HepG2 (cell line): ENCODE measurements around the gene C9orf43. TPM values are rescaled to one million over a fixed set of nuclear protein-coding genes. Genes with fewer than 3 reads are reported as not detected.
A peak's percentile ranks its signal among the peaks of the same experiment; 100 is the strongest.

Source experiments
- DMTF1 ChIP-seq: sonication (generic); formaldehyde crosslinking; IDR thresholded peaks from 2 replicates; pipeline ENCODE4 v1.4.0; 2020; ENCODE audit warnings: mild to moderate bottlenecking, missing genetic modification reagents
- MYC ChIP-seq: sonication (generic); formaldehyde crosslinking; IDR thresholded peaks from 2 replicates; pipeline ENCODE4 v1.9.0; 2021; ENCODE audit warnings: missing genetic modification reagents, borderline replicate concordance
- PCBP1 ChIP-seq: fragments of 200-400 bp; formaldehyde crosslinking; IDR thresholded peaks from 2 replicates; pipeline ENCODE4 v1.6.1; 2017; ENCODE audit warnings: mild to moderate bottlenecking, low read depth, low read length, borderline replicate concordance
- PCBP2 ChIP-seq: fragments of 200-400 bp; formaldehyde crosslinking; optimal IDR thresholded peaks from 2 replicates; pipeline ENCODE3; 2018; ENCODE audit warnings: low read length, low read depth; ENCODE audit not compliant: poor library complexity, severe bottlenecking
- POLR2G ChIP-seq: fragments of 200-400 bp; formaldehyde crosslinking; IDR thresholded peaks from 2 replicates; pipeline ENCODE4 v1.6.1; 2018; ENCODE audit warnings: mild to moderate bottlenecking, low read depth, low read length, moderate library complexity
- PRDM10 ChIP-seq: sonication (generic); formaldehyde crosslinking; IDR thresholded peaks from 2 replicates; pipeline ENCODE4 v1.4.0; 2020; ENCODE audit warnings: low read depth, missing genetic modification reagents
- REPIN1 ChIP-seq: sonication (generic); formaldehyde crosslinking; IDR thresholded peaks from 2 replicates; pipeline ENCODE4 v1.8.0; 2022; ENCODE audit warnings: missing genetic modification reagents, low read depth, mild to moderate bottlenecking, borderline replicate concordance
- SMAD3 ChIP-seq: sonication (generic); formaldehyde crosslinking; IDR thresholded peaks from 2 replicates; pipeline ENCODE4 v1.4.0; 2020; ENCODE audit warnings: missing genetic modification reagents
- TCF12 ChIP-seq, 2 experiments: fragments of 450-650 bp in 1 of 2; sonication (generic) in 1 of 2; formaldehyde crosslinking in 1 of 2; IDR thresholded peaks; 2 replicates each; pipeline versions ENCODE4 v1.6.1 to v1.8.0; 2017 to 2022; ENCODE audit warnings: antibody characterized with exemption in 1 of 2, mild to moderate bottlenecking in 1 of 2, missing genetic modification reagents in 1 of 2, moderate library complexity in 1 of 2
- THAP8 ChIP-seq: sonication (generic); formaldehyde crosslinking; IDR thresholded peaks from 2 replicates; pipeline ENCODE4 v1.5.1; 2020; ENCODE audit warnings: missing genetic modification reagents, mild to moderate bottlenecking, borderline replicate concordance
- ZNF296 ChIP-seq: sonication (generic); formaldehyde crosslinking; conservative IDR thresholded peaks from 2 replicates; pipeline ENCODE4 v1.5.0; 2020; ENCODE audit warnings: mild to moderate bottlenecking, missing genetic modification reagents
- ZNF512B ChIP-seq: sonication (generic); formaldehyde crosslinking; IDR thresholded peaks from 2 replicates; pipeline ENCODE4 v1.5.1; 2020; ENCODE audit warnings: missing genetic modification reagents, mild to moderate bottlenecking, borderline replicate concordance
- ZNF547 ChIP-seq: sonication (generic); formaldehyde crosslinking; IDR thresholded peaks from 2 replicates; pipeline ENCODE4 v1.5.1; 2020; ENCODE audit warnings: mild to moderate bottlenecking, missing genetic modification reagents
- ZNF567 ChIP-seq: sonication (generic); formaldehyde crosslinking; IDR thresholded peaks from 2 replicates; pipeline ENCODE4 v1.8.1; 2023; ENCODE audit warnings: mild to moderate bottlenecking, missing genetic modification reagents, borderline replicate concordance
- ZNF710 ChIP-seq: sonication (generic); formaldehyde crosslinking; IDR thresholded peaks from 2 replicates; pipeline ENCODE4 v1.5.0; 2020; ENCODE audit warnings: mild to moderate bottlenecking, missing genetic modification reagents, borderline replicate concordance
- polyA plus RNA-seq, 8 experiments: library from polyadenylated mRNA; depleted of rRNA in 3 of 8; stranded (reverse) in 7 of 8; unstranded in 1 of 8; fragments of >200 nt; fragmentation: Illumina TruSeq in 4 of 8; extraction: Trizol in 4 of 8; gene quantifications; 2 replicates each; pipeline versions ENCODE4 v1.2.1 to v1.2.3, GENCODE V29; 2011 to 2016; ENCODE audit warnings: low read depth in 4 of 8, missing spikeins in 1 of 8, mixed read lengths in 1 of 8; ENCODE audit not compliant: insufficient read depth in 1 of 8
- total RNA-seq, 5 experiments: library from RNA; depleted of rRNA; stranded (reverse); fragments of >200 nt; fragmentation: Illumina TruSeq; extraction: Trizol; gene quantifications; 2 replicates each; pipeline ENCODE4 v1.2.3, GENCODE V29; 2016; ENCODE audit warnings: low read depth in 1 of 5

C9orf43 gene
- total and polyA plus RNA-seq, 2 of the 13 experiments (the other 11 are each of a cell fraction or from before 2014, with no cell fraction given), result 0.24 to 0.31 TPM

GRCh38 chr9:113410207-113410864, at the start of gene C9orf43, which contains the start of gene POLE3 (continued):
- TF ChIP-seq ZNF512B (CRISPR knock-in tag) (no peak; the same call in 1 of the 2 replicates), THAP8 (CRISPR knock-in tag) (peak; percentile 75; the same call in 1 of the 2 replicates), REPIN1 (CRISPR knock-in tag) (peak; percentile 94), ZNF547 (CRISPR knock-in tag) (peak; percentile 96), SMAD3 (CRISPR knock-in tag) (peak; percentile 20; the same call in 1 of the 2 replicates), ZNF567 (CRISPR knock-in tag) (no peak; the same call in 1 of the 2 replicates), TCF12 (IDR thresholded peaks at IDR 0.05) (no peak), TCF12 (CRISPR knock-in tag; IDR thresholded peaks at IDR 0.05) (peak; percentile 37; the same call in 1 of the 2 replicates), ZNF296 (CRISPR knock-in tag) (no peak), PCBP2 (no peak), PRDM10 (CRISPR knock-in tag) (peak; percentile 51; the same call in 1 of the 2 replicates), MYC (CRISPR knock-in tag) (peak; percentile 99), DMTF1 (CRISPR knock-in tag) (no peak), ZNF710 (peak; percentile 94; the same call in 1 of the 2 replicates), POLR2G (peak; percentile 93), PCBP1 (peak; percentile 78; the same call in 1 of the 2 replicates)
